HepG2 (cell line): Measurements from ENCODE around the gene ATP9A. TPM values are rescaled to one million over a fixed set of nuclear protein-coding genes. Genes with fewer than 3 reads are reported as not detected.

ENCODE experiments used
- ATF7-NPFF ChIP-seq: sonication (generic); formaldehyde crosslinking; IDR thresholded peaks from 2 replicates; pipeline ENCODE4 v1.8.1; 2023; ENCODE audit warnings: mild to moderate bottlenecking, low read depth, missing genetic modification reagents, moderate library complexity
- CTCF ChIP-seq: sonication (generic); formaldehyde crosslinking; IDR thresholded peaks from 2 replicates; pipeline ENCODE4 v1.5.0; 2020; ENCODE audit warnings: mild to moderate bottlenecking, missing genetic modification reagents, moderate library complexity
- EHMT2 ChIP-seq: fragments of 200-600 bp; sonication (generic); IDR thresholded peaks from 2 replicates; pipeline ENCODE4 v1.7.0; 2017; ENCODE audit warnings: antibody characterized with exemption, low read depth, low read length, borderline replicate concordance
- ERF ChIP-seq: IDR thresholded peaks from 2 replicates; pipeline ENCODE4 v1.6.1; 2018; ENCODE audit warnings: missing biosample characterization, missing genetic modification reagents
- GATAD2A ChIP-seq: IDR thresholded peaks from 2 replicates; pipeline ENCODE4 v1.6.1; 2016
- HNF1B ChIP-seq: sonication (generic); formaldehyde crosslinking; IDR thresholded peaks from 2 replicates; pipeline ENCODE4 v1.5.1; 2020; ENCODE audit warnings: mild to moderate bottlenecking, moderate library complexity, missing genetic modification reagents
- KDM2A ChIP-seq: sonication (generic); formaldehyde crosslinking; IDR thresholded peaks from 2 replicates; pipeline ENCODE4 v1.4.0; 2020; ENCODE audit warnings: low read depth, missing genetic modification reagents, borderline replicate concordance
- KMT2A ChIP-seq: sonication (generic); formaldehyde crosslinking; IDR thresholded peaks from 2 replicates; pipeline ENCODE4 v1.4.0; 2020; ENCODE audit warnings: missing genetic modification reagents
- MAX ChIP-seq: IDR thresholded peaks from 2 replicates; pipeline ENCODE4 v1.6.1; 2012; ENCODE audit warnings: inconsistent platforms
- MTA1 ChIP-seq: sonication (generic); formaldehyde crosslinking; IDR thresholded peaks from 2 replicates; pipeline ENCODE4 v1.4.0; 2020; ENCODE audit warnings: missing genetic modification reagents, mild to moderate bottlenecking, borderline replicate concordance
- MTF2 ChIP-seq: sonication (generic); formaldehyde crosslinking; IDR thresholded peaks from 2 replicates; pipeline ENCODE4 v1.5.0; 2020; ENCODE audit warnings: missing genetic modification reagents, borderline replicate concordance
- MXD4 ChIP-seq: IDR thresholded peaks from 2 replicates; pipeline ENCODE4 v1.6.1; 2016; ENCODE audit warnings: mild to moderate bottlenecking, missing biosample characterization, missing genetic modification reagents
- SOX13 ChIP-seq, 3 experiments: fragments of 450-650 bp in 1 of 3; sonication (generic) in 1 of 3; formaldehyde crosslinking in 1 of 3; IDR thresholded peaks in 2 of 3; conservative IDR thresholded peaks in 1 of 3; 2 replicates each; pipeline versions ENCODE4 v1.5.0 to v1.6.1; 2016 to 2020; ENCODE audit warnings: antibody characterized with exemption in 1 of 3, mild to moderate bottlenecking in 1 of 3, missing compliant biosample characterization in 1 of 3, missing genetic modification reagents in 1 of 3, moderate library complexity in 1 of 3
- TBX3 ChIP-seq: fragments of 450-650 bp; IDR thresholded peaks from 2 replicates; pipeline ENCODE4 v1.6.1; 2017; ENCODE audit warnings: antibody characterized with exemption, mild to moderate bottlenecking, inconsistent platforms, borderline replicate concordance
- TFDP2 ChIP-seq: sonication (generic); formaldehyde crosslinking; IDR thresholded peaks from 2 replicates; pipeline ENCODE4 v1.4.0; 2020; ENCODE audit warnings: missing genetic modification reagents
- ZBTB33 ChIP-seq: sonication (generic); formaldehyde crosslinking; IDR thresholded peaks from 2 replicates; pipeline ENCODE4 v1.4.0; 2020; ENCODE audit warnings: missing genetic modification reagents
- ZBTB37 ChIP-seq: sonication (generic); formaldehyde crosslinking; IDR thresholded peaks from 2 replicates; pipeline ENCODE4 v1.4.0; 2020; ENCODE audit warnings: mild to moderate bottlenecking, missing genetic modification reagents
- ZFP36 ChIP-seq: fragments of 150-350 bp; IDR thresholded peaks from 2 replicates; pipeline ENCODE4 v1.6.1; 2018; ENCODE audit warnings: borderline replicate concordance, low read length, low read depth; ENCODE audit not compliant: partially characterized antibody
- ZNF775 ChIP-seq: sonication (generic); formaldehyde crosslinking; IDR thresholded peaks from 2 replicates; pipeline ENCODE4 v1.4.0; 2020; ENCODE audit warnings: missing genetic modification reagents, mild to moderate bottlenecking, moderate library complexity, borderline replicate concordance
- polyA plus RNA-seq, 8 experiments: library from polyadenylated mRNA; depleted of rRNA in 3 of 8; stranded (reverse) in 7 of 8; unstranded in 1 of 8; fragments of >200 nt; fragmentation: Illumina TruSeq in 4 of 8; extraction: Trizol in 4 of 8; gene quantifications; 2 replicates each; pipeline versions ENCODE4 v1.2.1 to v1.2.3, GENCODE V29; 2011 to 2016; ENCODE audit warnings: low read depth in 4 of 8, missing spikeins in 1 of 8, mixed read lengths in 1 of 8; ENCODE audit not compliant: insufficient read depth in 1 of 8
- total RNA-seq, 5 experiments: library from RNA; depleted of rRNA; stranded (reverse); fragments of >200 nt; fragmentation: Illumina TruSeq; extraction: Trizol; gene quantifications; 2 replicates each; pipeline ENCODE4 v1.2.3, GENCODE V29; 2016; ENCODE audit warnings: low read depth in 1 of 5

Gene ATP9A
- total and polyA plus RNA-seq, 2 of the 13 experiments (the other 11 are each of a cell fraction or from before 2014, with no cell fraction given): 11.8 to 18.5 TPM

- no peak for TF ChIP-seq ZBTB37 (CRISPR knock-in tag)
- 0 out of 2 replicates have a peak, but pooled peaks have one; percentile 25 for TF ChIP-seq GATAD2A (CRISPR knock-in tag)
- no peak for TF ChIP-seq MTF2 (CRISPR knock-in tag)
- no peak for TF ChIP-seq EHMT2
- TF ChIP-seq TBX3: peak; percentile 39; the same call in 1 of the 2 replicates
- peak; percentile 85 for TF ChIP-seq CTCF (CRISPR knock-in tag)
- TF ChIP-seq MAX: peak; percentile 40; the same call in 1 of the 2 replicates
- 0 out of 2 replicates have a peak, but pooled peaks have one; percentile 19 for TF ChIP-seq TFDP2 (CRISPR knock-in tag)
- TF ChIP-seq KDM2A (CRISPR knock-in tag): 0 out of 2 replicates have a peak, but pooled peaks have one; percentile 34
- TF ChIP-seq ATF7-NPFF (CRISPR knock-in tag): no peak
- peak; percentile 91 for TF ChIP-seq ZBTB33 (CRISPR knock-in tag)
- no peak for TF ChIP-seq ZFP36
- TF ChIP-seq HNF1B: peak; percentile 65; the same call in 1 of the 2 replicates
- TF ChIP-seq ERF: 0 out of 2 replicates have a peak, but pooled peaks have one; percentile 57
- peak; percentile 33; the same call in 1 of the 2 replicates for TF ChIP-seq MXD4 (CRISPR knock-in tag)
- peak; percentile 58; the same call in 1 of the 2 replicates for TF ChIP-seq KMT2A (CRISPR knock-in tag)
- no peak for TF ChIP-seq MTA1 (CRISPR knock-in tag)
- no peak for TF ChIP-seq ZNF775 (CRISPR knock-in tag)
- no peak for TF ChIP-seq SOX13 (IDR thresholded peaks at IDR 0.05)
- no peak for TF ChIP-seq SOX13 (CRISPR knock-in tag; conservative IDR thresholded peaks at IDR 0.05 in 1 of 2, IDR thresholded peaks at IDR 0.05 in 1 of 2)
These were observed 143.9 kb downstream of the ATP9A start (continued) for GRCh38 chr20:51624157-51624731.
